ENCODE data around the gene TGFA.

Gene TGFA

DNA sequence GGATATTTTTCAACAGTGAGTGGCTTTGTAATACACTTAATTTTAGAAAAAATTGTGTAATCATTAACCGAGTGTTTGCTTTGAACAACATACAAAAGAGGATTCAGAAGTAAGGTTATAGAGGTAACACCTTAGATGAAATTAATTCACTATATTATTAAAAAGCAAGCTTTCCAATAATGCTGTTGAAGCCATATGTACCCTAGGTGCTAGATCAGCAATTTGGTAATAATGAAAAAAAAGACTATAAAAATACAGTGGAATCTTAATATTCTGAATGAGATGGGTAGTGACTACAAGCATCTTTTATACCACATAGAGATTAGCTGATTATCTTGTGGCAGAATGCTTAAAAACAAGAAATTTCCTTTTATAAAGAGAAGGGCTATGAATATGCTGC lies 136.6 kb downstream of the TGFA start:
- DNase-seq (ENCODE audit: low read depth): no peak

DNA sequence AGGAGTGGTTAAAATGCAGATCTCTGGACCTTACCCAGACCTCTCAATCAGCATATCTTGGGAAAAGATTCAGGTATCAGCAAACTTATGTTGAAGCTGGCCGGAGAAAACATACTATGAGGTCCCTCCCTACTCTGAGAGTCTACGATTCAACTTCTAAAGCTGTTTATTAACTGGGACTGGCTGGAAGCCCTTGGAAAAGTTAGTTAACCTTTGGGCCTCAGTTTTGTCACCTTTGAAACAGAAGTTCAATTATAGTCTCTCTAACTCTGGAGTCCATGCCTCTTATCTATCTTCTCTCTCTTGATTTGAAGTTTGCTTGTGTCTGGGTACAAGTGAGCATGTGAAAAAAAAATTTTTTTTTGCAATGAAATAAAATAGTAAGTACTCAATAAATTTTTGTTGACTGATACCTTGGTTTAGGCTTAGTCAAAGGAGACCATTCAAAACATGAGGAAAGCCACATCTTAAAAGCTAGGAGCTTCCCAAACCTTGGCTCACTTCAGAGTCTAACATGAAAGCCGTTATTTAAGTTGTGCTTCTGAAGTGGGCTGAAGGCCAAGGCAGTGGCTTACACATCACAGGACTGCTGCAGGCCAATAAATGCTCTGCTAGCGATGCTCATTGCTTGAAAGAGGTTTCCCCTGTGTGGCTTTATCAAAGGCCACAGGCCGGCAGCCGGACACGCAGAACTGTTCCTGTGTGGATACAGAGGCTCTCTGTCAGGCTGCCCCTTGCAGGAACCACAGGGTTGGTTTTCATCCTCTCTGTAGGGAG lies 141.1 kb downstream of the TGFA start:
- no peak for DNase-seq (ENCODE audit: low read depth)

DNA sequence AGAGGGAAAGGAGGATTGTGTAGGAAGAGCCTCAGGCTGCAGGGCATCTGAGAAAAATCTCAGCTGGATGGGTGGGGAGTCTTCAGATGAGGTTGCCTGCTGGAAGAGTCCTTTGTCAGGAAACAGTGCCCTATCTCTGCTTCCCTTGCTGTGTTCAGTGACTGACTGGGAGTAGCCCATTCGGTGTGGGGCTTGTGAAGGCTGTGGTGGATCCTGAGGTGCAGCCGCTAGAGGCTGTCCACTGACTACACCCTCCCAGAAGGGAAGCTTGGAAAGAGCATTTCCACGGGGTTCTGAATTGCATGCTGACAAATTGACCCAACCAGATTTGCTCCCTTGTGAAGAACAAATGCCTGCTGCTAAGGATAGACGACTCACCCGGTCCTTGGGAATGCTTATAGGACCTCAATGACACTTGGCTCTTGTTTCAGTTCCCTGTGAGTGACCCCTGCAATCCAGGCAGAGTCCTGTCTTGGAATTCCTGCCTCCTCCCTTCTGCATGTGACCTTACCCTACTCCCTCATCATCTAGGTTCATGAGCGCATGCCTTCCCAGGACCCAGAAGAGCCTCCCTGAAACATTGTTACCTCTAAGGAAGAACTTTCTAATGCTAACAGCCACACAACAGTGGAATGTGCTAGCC lies 142.0 kb downstream of the TGFA start:
- DNase-seq (ENCODE audit: low read depth): no peak

DNA sequence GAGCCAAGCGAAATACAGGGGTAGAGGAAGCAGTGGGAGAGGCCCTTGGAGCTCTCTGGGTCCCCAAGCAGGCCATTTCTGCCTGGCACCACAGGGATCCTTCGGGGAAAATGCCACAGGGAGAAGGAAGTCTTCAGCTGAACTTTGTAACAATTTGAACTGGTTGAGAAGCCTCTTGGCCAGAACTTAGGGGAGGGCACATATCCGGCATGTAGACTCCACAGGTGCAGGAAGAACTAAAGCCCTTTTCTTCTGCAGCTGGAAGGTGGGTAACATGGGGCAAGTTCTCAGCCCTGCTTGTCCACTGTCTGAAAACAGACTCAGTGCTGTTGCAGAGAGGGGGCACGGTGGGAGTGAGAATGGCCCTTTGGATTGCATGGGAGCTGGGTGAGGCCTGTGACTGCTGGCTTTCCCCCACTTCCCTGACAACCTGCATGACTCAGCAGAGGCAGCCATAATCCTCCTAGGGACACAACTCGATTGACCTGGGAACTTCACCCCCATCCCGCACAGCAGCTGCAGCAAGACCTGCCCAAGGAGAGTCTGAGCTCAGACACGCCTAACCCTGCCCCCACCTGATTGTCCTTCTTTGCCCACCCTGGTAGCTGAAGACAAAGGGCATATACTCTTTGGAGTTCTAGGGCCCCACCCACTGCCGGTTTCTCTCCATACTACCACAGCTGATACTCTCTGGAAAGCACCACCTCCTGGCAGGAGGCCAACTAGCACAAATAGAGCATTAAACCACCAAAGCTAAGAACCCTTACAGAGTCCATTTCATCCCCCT lies 150.2 kb downstream of the TGFA start:
- no peak for DNase-seq (ENCODE audit: low read depth)

DNA sequence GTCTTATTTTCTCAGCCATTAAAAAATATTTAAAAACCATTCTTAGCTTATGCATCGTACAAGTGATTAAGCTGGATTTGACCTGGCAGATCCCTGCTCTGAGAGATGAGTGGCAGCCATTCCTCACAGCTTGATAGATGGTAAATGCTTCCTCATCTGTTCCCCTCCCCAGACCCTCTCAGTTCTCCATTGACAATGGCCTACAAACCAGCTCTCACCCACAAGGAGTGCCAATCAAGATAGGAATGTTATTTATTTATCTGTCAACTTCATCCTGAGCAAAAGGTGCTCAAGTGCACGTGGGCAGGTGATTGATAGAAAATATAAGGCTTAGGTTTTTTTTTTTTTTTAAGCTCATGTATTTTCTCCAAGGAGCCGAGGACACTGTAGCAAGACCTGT lies 153.1 kb downstream of the TGFA start:
- no peak for DNase-seq (ENCODE audit: low read depth)

DNA sequence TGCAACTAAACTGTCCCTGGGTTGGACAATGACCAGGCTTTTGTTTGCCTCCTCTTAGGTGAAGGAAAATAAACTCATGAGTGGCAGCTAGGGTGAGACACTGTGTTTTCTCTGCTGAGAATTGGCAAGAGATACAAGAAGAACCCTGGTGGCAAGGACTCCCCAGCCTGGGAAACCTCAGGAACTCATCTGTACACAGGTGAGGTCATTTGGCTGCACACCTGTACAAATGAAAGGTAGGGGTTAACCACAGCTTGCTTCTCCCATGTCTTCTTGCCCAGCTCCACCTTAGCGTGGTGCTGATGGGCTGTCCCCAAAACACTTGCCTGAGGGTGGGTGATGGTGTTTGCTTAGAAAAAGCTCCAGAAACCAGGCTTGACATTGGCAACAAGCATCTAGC lies 154.6 kb downstream of the TGFA start:
- DNase-seq (ENCODE audit: low read depth): no peak
